Right ventricle myocardium inferior (tissue), 1 donor: ENCODE measurements around the gene FAM216A. TPM values are rescaled to one million over a fixed set of nuclear protein-coding genes. Genes with fewer than 3 reads are reported as not detected.
"Not testable (repeated sequence)": the region's sequence is repeated elsewhere in the genome, so short reads cannot be mapped to it uniquely, and the experiment has no call there.

ENCODE experiments used
- ATAC-seq: fragments of 200-7000 bp; cut with Tn5 transposase; one replicate; pipeline ENCODE4 v1.9.1; 2020; ENCODE audit warnings: mild to moderate bottlenecking, moderate library complexity
- DNase-seq: peaks from one replicate; pipeline ENCODE4 v3.0.0; 2021; ENCODE audit errors: missing footprints
- intact Hi-C: fragments of 100-400 bp; cut with DNase I; formaldehyde crosslinking; loops from one replicate; pipeline ENCODE4 v1.11.0; 2022
- total RNA-seq: library from RNA; stranded (reverse); fragmentation: NEBNext Ultra II Directional; extraction: Animal tissue kit (Norgen Biotek cat#: 25700); gene quantifications from one replicate; pipeline ENCODE4 v1.2.1, GENCODE V29; 2021
- donor health status: DM: no; HTN: yes; CAD: no; lungs with severe emphysema.

Gene FAM216A
- total RNA-seq, 1 donor from 2014 or later, result 4.8 TPM

- DNase-seq (no peak), ATAC-seq (no peak)
- intact Hi-C loops, result loop anchor here (5.0 kb wide), 1 partner anchor 231 kb away; no protein-coding TSS in a partner anchor
These were observed 1.9 kb upstream of the FAM216A start for GRCh38 chr12:110466791-110467190.

DNA sequence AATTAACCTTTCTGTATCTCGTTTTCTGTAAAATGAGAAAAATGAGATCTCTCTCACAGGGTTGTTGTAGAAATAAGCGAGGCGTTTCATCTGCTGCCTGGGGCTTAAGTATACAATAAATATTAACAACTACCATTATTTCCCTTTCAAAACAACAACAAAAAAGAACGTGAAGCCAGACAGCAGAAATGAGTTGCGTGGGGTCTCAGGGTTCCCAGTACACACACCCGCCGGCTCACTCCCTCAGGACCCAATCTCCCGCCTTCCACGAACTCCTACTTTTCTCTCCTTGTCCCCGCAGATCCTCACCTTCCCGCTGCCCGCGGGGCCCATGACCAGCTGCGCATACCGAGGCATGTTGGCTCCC, 815 bp upstream of the FAM216A start:
- ATAC-seq (no peak), DNase-seq (no peak)
- intact Hi-C loops, result loop anchor here (2.0 to 5.0 kb wide), 4 partner anchors 35 to 359 kb away; partner anchors contain the start of genes RAD9B and VPS29

DNA sequence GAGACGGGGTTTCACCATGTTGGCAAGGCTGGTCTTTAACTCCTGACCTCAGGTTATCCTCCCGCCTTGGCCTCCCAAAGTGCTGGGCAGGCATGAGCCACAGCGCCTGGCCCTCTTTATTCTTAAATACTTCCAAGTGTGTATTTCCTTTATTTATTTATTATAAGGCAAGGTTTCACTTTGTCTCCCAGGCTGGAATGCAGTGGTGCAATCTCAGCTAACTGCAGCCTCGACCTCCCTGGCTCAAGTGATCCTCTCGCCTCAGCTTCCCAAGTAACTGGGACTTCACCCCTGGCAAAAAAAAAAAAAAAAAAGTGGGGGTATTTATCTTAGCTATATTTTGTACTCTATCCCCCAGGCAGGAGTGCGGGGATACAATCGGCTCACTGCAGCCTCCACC, 6.8 kb downstream of the FAM216A start:
- no peak for DNase-seq

DNA sequence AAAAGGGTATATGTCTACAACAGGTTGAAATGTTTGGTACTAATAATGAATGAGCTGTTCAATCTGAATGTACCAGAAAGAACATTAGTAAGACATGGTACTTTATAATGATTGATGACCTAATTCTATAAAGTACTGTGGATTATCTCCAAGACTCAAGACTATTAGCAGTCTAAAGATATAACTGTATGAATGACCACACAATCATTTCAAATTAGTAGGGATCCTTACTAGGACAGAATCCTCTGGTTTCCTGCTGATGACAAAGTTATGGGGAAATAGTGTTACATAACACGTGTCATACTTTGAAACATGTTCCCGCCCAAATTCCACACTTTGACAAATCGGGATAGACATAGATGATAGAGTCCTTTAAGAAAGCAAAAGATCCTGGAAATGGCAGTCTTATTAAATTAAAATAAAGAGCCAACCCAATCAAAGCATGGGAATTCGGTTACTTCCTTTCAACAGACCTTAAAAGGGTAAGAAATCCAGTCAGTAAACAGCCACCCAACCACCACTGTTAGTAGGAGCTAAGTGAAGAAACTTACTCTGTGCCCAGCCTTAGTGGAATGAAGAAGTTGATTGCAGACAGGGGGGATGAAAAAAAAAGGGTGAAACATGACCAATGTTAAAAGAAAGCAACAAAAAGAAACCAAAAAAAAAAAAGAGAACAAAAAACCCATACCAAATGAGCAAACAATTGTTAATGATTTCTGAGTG, 30.5 kb downstream of the FAM216A start:
- ATAC-seq (no peak), DNase-seq (no peak)
- intact Hi-C loops, result no loop called here

More for the DNA sequence above, 6.8 kb downstream of the FAM216A start:
- no peak for ATAC-seq
- intact Hi-C loops, result no loop called here

DNA sequence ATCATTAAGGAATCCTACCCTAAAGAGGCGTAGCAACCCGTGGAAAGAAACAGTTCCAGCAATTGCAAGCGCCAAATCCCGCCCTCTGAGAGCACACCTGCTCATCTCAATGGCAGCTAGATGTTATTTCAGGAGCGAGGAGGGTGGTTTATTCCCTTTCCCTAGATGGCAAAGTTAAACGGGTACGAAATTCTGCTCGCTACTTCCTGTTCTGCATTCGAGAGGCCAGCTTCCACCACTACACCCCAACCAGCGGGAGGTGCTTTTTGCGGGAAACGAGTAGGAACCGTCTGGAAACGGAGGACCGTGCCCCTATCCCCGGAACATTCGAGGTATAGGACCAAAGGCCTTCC, 32.7 kb downstream of the FAM216A start:
- intact Hi-C loops, result loop anchor here (5.0 kb wide), 2 partner anchors 49 to 196 kb away; partner anchors contain the start of gene ARPC3
- DNase-seq (no peak), ATAC-seq (peak; percentile 28)

DNA sequence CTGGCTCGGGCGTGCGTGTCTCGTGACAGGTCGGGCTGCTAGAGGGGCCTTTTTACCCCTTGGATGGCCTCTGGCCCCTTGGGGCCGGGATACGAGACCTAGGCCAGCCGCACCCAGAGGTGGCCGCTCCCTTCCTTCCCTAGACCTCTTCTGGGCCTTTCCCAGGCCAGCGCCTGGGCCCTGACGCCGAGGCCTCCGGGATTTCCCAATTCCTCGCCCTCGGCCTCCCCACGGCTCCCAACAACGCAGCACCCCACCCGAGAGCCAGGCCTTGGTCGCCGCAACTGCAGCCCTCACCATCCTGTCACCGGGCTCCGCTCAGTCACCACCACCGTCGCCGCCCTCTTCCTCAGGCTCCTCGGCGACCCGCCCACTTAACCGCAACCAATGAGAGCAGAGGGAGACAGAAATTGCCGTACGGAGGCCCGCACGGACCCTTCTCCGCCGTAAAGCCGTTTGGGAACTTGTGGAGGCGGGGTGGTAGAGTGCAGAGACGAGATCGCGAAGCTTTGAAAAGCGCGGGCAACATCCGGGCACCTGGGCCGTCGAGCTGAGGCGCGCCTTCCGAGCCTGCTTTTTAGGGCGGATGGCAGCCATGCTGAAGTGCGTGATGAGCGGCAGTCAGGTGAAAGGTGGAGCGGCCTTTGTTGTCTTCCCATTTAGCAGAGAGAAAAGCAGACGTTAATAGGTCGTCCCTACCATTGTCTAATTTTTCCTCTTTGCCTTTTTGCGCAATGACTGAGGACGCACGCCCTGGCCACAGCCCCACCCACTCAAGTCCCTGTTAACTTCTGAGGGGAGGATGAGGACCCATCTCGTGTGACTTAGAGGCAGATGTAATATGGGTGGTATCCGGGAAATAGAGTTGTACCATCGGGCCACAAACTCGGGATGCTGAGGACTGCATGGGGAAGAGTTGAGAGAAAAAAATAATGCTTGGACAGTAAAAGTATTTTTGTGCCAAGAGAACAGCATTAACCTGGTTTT, 33.4 kb downstream of the FAM216A start, which contains the start of the genes RAD9B and VPS29:
TSS of gene RAD9B (plus strand) at position 580 of the 987 bp plus-strand sequence. CDS start at position 587, 7 bp downstream.
TSS of gene VPS29 (minus strand) at position 360 of the 987 bp plus-strand sequence. CDS start at position 300, 60 bp downstream.
- intact Hi-C loops, result loop anchor here (2.0 to 5.0 kb wide), 3 partner anchors 33 to 195 kb away; partner anchors contain the start of genes ARPC3, FAM216A and GPN3
- ATAC-seq (peak; percentile 99), DNase-seq (peak; percentile 99)

DNA sequence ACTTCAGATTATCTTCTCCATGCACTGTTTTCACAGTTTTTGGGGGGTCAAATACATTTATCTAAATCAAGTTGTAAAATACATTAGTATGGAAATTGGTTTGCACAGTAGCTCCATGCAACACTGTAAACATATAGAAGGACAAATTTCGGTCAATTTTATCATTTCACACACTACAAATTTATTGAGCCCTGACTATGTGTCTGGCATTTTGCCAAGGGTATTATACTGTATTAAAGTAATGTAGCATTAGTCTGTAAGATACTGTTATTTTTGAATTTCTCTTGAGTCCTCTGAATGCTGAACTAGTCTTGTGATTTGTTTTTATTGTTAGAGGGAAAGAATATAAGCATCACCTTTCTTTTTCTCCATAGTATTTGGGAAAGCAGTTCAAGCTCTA, 34.8 kb downstream of the FAM216A start:
- no peak for DNase-seq
- no peak for ATAC-seq
- intact Hi-C loops, result loop anchor here (2.0 to 5.0 kb wide), 3 partner anchors 35 to 194 kb away; partner anchors contain the start of genes ARPC3, FAM216A and GPN3

- DNase-seq (no peak), ATAC-seq (no peak)
- intact Hi-C loops, result no loop called here
These were observed 36.7 kb downstream of the FAM216A start for GRCh38 chr12:110505332-110505731.

DNA sequence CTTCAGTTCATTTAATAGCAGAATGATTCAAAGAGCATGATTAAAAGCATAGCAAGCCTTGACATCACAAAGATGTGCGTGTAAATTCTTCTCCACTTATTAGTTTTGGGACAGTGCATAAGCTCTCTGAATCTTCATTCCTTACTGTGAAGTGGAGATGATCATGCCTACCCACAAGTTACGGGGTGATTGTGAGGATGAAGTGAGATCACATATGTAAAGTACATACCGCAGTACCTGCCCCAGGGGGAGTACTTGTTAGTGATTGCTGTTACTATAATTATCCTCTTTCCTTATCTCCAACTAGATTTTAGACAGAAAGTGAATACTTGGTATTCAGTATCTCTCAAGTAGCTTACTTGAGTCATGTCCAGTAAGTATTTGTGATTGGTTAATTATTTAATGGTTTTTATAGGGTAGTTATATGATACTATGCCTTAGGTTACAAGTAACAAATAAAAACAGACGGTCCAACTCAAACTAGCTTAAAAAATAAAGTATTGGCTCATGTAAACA, 39.5 kb downstream of the FAM216A start:
- ATAC-seq (no peak), DNase-seq (no peak)
- intact Hi-C loops, result no loop called here

DNA sequence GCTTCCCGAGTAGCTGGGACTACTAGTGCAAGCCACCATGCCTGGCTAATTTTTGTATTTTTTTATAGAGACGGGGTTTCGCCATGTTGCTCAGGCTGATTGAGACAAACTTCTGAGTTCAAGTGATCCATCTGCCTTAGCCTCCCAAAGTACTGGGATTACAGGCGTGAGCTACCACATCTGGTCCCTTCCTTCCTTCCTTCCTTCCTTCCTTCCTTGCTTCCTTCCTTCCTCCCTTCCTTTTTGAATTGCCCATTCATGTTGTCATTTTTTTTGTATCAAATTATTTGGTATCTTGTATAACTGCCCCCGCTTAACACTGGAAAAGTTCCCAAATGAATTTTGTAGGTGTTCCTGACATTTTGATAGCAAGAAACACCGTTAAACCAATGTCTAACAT, 45.2 kb downstream of the FAM216A start:
- intact Hi-C loops, result loop anchor here (5.0 kb wide), 1 partner anchor 313 kb away; no protein-coding TSS in a partner anchor
- no peak for DNase-seq
- no peak for ATAC-seq

- DNase-seq (no peak), ATAC-seq (no peak)
- intact Hi-C loops, result loop anchor here (5.0 kb wide), 1 partner anchor 313 kb away; no protein-coding TSS in a partner anchor
These were observed 45.7 kb downstream of the FAM216A start for GRCh38 chr12:110514363-110514762.

GRCh38 chr12:110516995-110517394, 48.4 kb downstream of the FAM216A start:
- DNase-seq (no peak), ATAC-seq (no peak)
- intact Hi-C loops, result no loop called here

DNA sequence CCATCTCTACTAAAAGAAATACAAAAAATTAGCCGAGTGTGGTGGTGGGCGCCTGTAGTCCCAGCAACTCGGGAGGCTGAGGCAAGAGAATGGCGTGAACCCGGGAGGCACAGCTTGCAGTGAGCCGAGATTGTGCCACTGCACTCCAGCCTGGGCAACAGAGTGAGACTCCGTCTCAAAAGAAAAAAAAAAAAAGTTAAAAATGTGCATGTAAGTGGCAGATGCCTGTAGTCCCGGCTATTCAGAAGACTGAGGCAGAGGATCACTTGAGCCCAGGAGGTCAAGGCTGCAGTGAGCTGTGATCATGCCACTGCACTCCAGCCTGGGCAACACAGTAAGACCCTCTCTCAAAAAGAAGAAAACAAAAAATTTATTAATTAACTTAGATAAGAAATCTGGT, 49.4 kb downstream of the FAM216A start:
- intact Hi-C loops, DNase-seq, ATAC-seq: not testable (repeated sequence)

GRCh38 chr12:110520876-110521712, 52.4 kb downstream of the FAM216A start:
- intact Hi-C loops, DNase-seq, ATAC-seq: not testable (repeated sequence)

GRCh38 chr12:110528277-110528839, 59.7 kb downstream of the FAM216A start:
- ATAC-seq (no peak), DNase-seq (no peak)
- intact Hi-C loops, result no loop called here

DNA sequence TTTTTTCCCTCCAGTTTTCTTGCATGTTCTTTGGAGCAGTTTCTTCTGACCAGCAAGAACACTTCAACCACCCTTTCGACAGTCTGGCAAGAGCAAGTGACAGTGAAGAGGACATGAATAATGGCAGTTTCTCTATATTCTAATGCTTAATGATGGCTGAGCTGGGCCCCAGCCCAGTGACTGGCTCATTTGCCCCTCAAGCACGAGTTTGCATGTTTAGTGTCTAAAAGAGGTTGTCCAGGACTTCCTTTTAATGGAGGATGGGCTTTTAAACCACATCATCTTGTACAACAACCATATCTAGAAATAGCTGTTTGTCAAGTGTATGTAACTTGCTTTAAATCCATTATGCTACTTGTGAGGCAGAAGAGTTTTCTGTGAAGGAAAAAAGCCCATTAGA, 61.9 kb downstream of the FAM216A start:
- no peak for ATAC-seq
- DNase-seq, result no peak
- intact Hi-C loops, result no loop called here

GRCh38 chr12:110531741-110532333, 63.2 kb downstream of the FAM216A start:
- intact Hi-C loops, result no loop called here
- ATAC-seq, result no peak
- DNase-seq, result no peak
